ENCODE data around the gene TSBP1. TPM values are rescaled to one million over a fixed set of nuclear protein-coding genes. Genes with fewer than 3 reads are reported as not detected.
A peak's percentile ranks its signal among the peaks of the same experiment; 100 is the strongest.

Gene TSBP1
- total and polyA plus RNA-seq, 9 of the 15 experiments (the other 6 are each of a cell fraction or from before 2014, with no cell fraction given), result not detected

DNA sequence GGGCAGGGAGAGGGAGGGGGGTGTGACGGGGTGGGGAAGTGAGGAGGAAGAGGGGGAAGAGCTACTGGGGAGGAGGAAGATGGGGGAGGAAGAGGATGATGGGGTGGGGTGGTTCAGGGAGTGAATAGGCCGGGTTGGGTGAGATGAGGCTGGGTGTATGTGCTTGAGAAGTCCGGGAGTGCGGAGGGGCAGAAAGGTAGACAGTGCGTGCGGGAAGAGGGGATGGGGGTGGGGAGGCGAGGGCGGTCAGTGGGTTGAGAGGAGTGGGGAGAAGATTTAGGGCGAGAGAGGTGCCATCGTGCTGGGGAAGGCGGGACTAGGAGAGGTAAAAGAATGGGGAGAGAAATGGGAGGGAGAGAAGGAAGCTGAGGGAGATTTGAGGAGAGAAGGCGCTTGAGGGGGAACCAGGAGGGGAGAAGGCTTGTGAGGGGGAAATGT is 116.9 kb downstream of the TSBP1 start (continued):
- no peak for TF ChIP-seq SRSF1 (IDR thresholded peaks at IDR 0.05; ENCODE audit: low read depth, low read length)
- TF ChIP-seq SMARCA5 (IDR thresholded peaks at IDR 0.05), result 0 out of 2 replicates have a peak, but pooled peaks have one; percentile 17
- TF ChIP-seq, protein P1, sequence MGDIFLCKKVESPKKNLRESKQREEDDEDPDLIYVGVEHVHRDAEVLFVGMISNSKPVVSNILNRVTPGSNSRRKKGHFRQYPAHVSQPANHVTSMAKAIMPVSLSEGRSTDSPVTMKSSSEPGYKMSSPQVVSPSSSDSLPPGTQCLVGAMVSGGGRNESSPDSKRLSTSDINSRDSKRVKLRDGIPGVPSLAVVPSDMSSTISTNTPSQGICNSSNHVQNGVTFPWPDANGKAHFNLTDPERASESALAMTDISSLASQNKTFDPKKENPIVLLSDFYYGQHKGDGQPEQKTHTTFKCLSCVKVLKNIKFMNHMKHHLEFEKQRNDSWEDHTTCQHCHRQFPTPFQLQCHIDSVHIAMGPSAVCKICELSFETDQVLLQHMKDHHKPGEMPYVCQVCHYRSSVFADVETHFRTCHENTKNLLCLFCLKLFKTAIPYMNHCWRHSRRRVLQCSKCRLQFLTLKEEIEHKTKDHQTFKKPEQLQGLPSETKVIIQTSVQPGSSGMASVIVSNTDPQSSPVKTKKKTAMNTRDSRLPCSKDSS (IDR thresholded peaks at IDR 0.05; ENCODE audit: low read depth, partially characterized antibody), result peak; percentile 31
- TF ChIP-seq, protein P2, sequence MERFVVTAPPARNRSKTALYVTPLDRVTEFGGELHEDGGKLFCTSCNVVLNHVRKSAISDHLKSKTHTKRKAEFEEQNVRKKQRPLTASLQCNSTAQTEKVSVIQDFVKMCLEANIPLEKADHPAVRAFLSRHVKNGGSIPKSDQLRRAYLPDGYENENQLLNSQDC (CRISPR knock-in tag; IDR thresholded peaks at IDR 0.05), result no peak
- TF ChIP-seq MAFF (IDR thresholded peaks at IDR 0.05; ENCODE audit: low read length), result no peak
- no peak; the same call in 1 of the 2 replicates for TF ChIP-seq CBX1 (IDR thresholded peaks at IDR 0.05; ENCODE audit: low read depth)
- no peak for TF ChIP-seq L3MBTL2 (IDR thresholded peaks at IDR 0.05)
- TF ChIP-seq ZNF282 (CRISPR knock-in tag; IDR thresholded peaks at IDR 0.05), result no peak
- TF ChIP-seq PHB2 (IDR thresholded peaks at IDR 0.05; ENCODE audit: low read depth), result 0 out of 2 replicates have a peak, but pooled peaks have one; percentile 36
- TF ChIP-seq, protein P3, sequence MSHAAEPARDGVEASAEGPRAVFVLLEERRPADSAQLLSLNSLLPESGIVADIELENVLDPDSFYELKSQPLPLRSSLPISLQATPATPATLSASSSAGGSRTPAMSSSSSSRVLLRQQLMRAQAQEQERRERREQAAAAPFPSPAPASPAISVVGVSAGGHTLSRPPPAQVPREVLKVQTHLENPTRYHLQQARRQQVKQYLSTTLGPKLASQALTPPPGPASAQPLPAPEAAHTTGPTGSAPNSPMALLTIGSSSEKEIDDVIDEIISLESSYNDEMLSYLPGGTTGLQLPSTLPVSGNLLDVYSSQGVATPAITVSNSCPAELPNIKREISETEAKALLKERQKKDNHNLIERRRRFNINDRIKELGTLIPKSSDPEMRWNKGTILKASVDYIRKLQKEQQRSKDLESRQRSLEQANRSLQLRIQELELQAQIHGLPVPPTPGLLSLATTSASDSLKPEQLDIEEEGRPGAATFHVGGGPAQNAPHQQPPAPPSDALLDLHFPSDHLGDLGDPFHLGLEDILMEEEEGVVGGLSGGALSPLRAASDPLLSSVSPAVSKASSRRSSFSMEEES (CRISPR knock-in tag; IDR thresholded peaks at IDR 0.05), result no peak
- no peak for TF ChIP-seq TRIM28 (IDR thresholded peaks at IDR 0.05)
- TF ChIP-seq BCOR (IDR thresholded peaks at IDR 0.05), result 0 out of 2 replicates have a peak, but pooled peaks have one; percentile 8
- no peak for TF ChIP-seq ZNF143 (CRISPR knock-in tag; IDR thresholded peaks at IDR 0.05)
- TF ChIP-seq ATF7 (IDR thresholded peaks at IDR 0.05), result no peak
- TF ChIP-seq MTF1 (CRISPR knock-in tag; IDR thresholded peaks at IDR 0.05; ENCODE audit: borderline replicate concordance), result no peak
- TF ChIP-seq MYC (IDR thresholded peaks at IDR 0.05; ENCODE audit: low read depth, low read length), result no peak
- TF ChIP-seq MYC (CRISPR knock-in tag; IDR thresholded peaks at IDR 0.05; ENCODE audit: borderline replicate concordance, low read depth), result no peak
- no peak for TF ChIP-seq XRCC4 (IDR thresholded peaks at IDR 0.05; ENCODE audit: extremely low read depth, insufficient read depth, insufficient read length)
- no peak for TF ChIP-seq ZNF445 (CRISPR knock-in tag; IDR thresholded peaks at IDR 0.05; ENCODE audit: low read depth)
- no peak for TF ChIP-seq HOXB6 (CRISPR knock-in tag; IDR thresholded peaks at IDR 0.05; ENCODE audit: borderline replicate concordance)
- no peak for TF ChIP-seq NCOA2 (IDR thresholded peaks at IDR 0.05; ENCODE audit: partially characterized antibody in 2 of 2)
- TF ChIP-seq MEIS2 (IDR thresholded peaks at IDR 0.05; ENCODE audit: partially characterized antibody), result no peak
- TF ChIP-seq ZNF586 (CRISPR knock-in tag; conservative IDR thresholded peaks at IDR 0.05), result no peak
- no peak for TF ChIP-seq PML (IDR thresholded peaks at IDR 0.05; ENCODE audit: low read length)
- TF ChIP-seq, protein P4, sequence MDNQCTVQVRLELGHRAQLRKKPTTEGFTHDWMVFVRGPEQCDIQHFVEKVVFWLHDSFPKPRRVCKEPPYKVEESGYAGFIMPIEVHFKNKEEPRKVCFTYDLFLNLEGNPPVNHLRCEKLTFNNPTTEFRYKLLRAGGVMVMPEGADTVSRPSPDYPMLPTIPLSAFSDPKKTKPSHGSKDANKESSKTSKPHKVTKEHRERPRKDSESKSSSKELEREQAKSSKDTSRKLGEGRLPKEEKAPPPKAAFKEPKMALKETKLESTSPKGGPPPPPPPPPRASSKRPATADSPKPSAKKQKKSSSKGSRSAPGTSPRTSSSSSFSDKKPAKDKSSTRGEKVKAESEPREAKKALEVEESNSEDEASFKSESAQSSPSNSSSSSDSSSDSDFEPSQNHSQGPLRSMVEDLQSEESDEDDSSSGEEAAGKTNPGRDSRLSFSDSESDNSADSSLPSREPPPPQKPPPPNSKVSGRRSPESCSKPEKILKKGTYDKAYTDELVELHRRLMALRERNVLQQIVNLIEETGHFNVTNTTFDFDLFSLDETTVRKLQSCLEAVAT (IDR thresholded peaks at IDR 0.05), result 0 out of 4 replicates have a peak, but pooled peaks of 1 of the 2 experiments have one; percentile 31
- TF ChIP-seq TAF1 (IDR thresholded peaks at IDR 0.05; ENCODE audit: control insufficient read depth, extremely low read depth, insufficient read depth, low read length, severe bottlenecking), result no peak

All from K562 (cell line).